ENCODE results near the gene GFOD2. TPM values are rescaled to one million over a fixed set of nuclear protein-coding genes. Genes with fewer than 3 reads are reported as not detected.
"Not testable (repeated sequence)": the region's sequence is repeated elsewhere in the genome, so short reads cannot be mapped to it uniquely, and the experiment has no call there.

The GFOD2 gene
- total and polyA plus RNA-seq, 2 experiments from 2014 or later = 11.4 to 17.5 TPM

DNA sequence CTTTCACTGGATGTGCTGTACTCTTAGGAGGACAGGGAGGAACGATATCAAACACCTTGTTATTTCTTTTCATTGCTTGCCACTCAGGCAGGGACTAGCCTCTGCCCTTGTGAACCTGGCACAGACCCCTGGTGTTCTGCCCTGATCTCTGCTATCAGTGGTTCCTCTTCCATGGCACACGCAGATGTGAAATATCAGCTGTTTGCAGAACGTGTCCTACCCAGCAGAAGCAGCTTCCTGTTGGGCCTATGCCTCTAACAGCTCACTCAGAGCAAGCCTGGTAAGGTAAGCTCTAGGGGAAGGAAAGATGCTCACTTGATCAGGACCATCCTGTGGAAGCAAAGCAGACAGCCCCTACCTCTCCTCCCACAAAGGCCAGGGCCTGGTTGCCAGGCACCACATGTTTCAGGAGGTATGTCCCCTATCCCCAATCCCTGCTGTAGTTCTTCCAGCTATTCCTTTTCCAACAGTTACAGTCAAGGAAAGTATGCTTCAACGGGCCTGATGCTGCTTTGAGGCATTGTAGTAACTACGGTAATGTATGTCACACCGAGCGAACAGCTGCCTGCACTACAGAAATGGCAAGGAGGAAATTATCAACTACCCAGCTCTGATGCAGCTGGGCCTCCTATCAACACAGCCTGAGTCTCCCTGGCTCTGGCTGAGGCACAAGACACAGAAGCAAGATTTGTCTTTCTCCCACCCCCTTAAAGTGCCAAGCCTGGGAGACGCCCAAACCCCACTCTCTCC, 41.3 kb upstream of the GFOD2 start:
- WGBS, 2 experiments (ENCODE audit: low coverage in 1 of 2, low lambda C conversion rate in 2 of 2, missing lambda C conversion rate in 2 of 2) = 80 to 85% methylated on average over 8 of the region's 8 CpGs
- Histone ChIP-seq H3K4me1 (ENCODE audit: insufficient read depth) (no peaks in the 10 kb centered on the region), H3K9me2 (ENCODE audit: insufficient read depth) (no peaks in the 10 kb centered on the region), H3F3A (ENCODE audit: insufficient read depth) (no peaks in the 10 kb centered on the region), H2AFZ (no peak overlapping the region), H3K4me3 (no peak overlapping the region), H3K36me3 (ENCODE audit: low read depth) (no peaks in the 10 kb centered on the region), H3K9me3 (ENCODE audit: low read depth) (no peaks in the 10 kb centered on the region), H3K27me3 (replicated peaks; ENCODE audit: insufficient read depth) (no peaks in the 10 kb centered on the region), H3K79me2 (ENCODE audit: insufficient read depth) (no peaks in the 10 kb centered on the region; the same call in 1 of the 2 replicates), H3K27ac (no peak overlapping the region), H3K9ac (no peak overlapping the region), H3K4me2 (ENCODE audit: unreplicated experiment) (no peak overlapping the region), H4K20me1 (ENCODE audit: insufficient read depth) (no peaks in the 10 kb centered on the region)
- in situ Hi-C loops (cut with MboI) = no loop called here
- TF ChIP-seq EZH2phosphoT487 (IDR thresholded peaks at IDR 0.05; ENCODE audit: insufficient read depth, low read depth) (no peak), EZH2 (IDR thresholded peaks at IDR 0.05; ENCODE audit: insufficient read depth, poor library complexity, severe bottlenecking) (no peak)
- no peak for DNase-seq

DNA sequence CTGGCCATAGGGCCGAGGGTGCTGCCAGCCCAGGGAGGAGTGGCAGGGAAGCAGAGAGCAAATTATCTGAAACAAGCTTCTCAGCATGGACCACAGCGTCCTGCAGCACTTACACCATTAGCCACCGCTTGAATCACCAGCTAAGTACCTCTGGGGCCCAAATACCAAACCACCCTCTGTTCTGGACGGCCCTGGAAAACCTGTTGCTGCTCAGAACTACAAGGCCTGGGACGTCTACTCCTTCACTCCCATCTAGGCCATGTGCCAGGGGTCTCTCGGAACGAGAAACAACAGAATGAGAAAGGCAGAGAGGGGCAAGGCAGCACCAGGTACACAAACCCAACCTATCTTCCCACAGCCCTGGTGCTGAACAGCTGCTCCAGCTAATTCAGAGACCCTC, 39.9 kb upstream of the GFOD2 start:
- no peaks in the 10 kb centered on the region for H4K20me1 ChIP-seq (ENCODE audit: insufficient read depth)
- no peak overlapping the region for H3K27ac ChIP-seq
- no peaks in the 10 kb centered on the region for H3K9me3 ChIP-seq (ENCODE audit: low read depth)
- H3K4me1 ChIP-seq (ENCODE audit: insufficient read depth) = no peaks in the 10 kb centered on the region
- WGBS, 2 experiments (ENCODE audit: low coverage in 1 of 2, low lambda C conversion rate in 2 of 2, missing lambda C conversion rate in 2 of 2) = 87 to 97% methylated on average over 6 to 7 of the region's 7 CpGs
- no peaks in the 10 kb centered on the region; the same call in 1 of the 2 replicates for H3K79me2 ChIP-seq (ENCODE audit: insufficient read depth)
- no peak overlapping the region for H2AFZ ChIP-seq
- no peak overlapping the region for H3K9ac ChIP-seq
- in situ Hi-C loops (cut with MboI) = no loop called here
- H3K4me3 ChIP-seq = no peak overlapping the region
- no peaks in the 10 kb centered on the region for H3K36me3 ChIP-seq (ENCODE audit: low read depth)
- H3K4me2 ChIP-seq (ENCODE audit: unreplicated experiment) = no peak overlapping the region
- H3K27me3 ChIP-seq (replicated peaks; ENCODE audit: insufficient read depth) = no peaks in the 10 kb centered on the region
- H3F3A ChIP-seq (ENCODE audit: insufficient read depth) = no peaks in the 10 kb centered on the region
- no peak for DNase-seq
- TF ChIP-seq EZH2phosphoT487 (IDR thresholded peaks at IDR 0.05; ENCODE audit: insufficient read depth, low read depth) (no peak), EZH2 (IDR thresholded peaks at IDR 0.05; ENCODE audit: insufficient read depth, poor library complexity, severe bottlenecking) (no peak)
- no peaks in the 10 kb centered on the region for H3K9me2 ChIP-seq (ENCODE audit: insufficient read depth)

DNA sequence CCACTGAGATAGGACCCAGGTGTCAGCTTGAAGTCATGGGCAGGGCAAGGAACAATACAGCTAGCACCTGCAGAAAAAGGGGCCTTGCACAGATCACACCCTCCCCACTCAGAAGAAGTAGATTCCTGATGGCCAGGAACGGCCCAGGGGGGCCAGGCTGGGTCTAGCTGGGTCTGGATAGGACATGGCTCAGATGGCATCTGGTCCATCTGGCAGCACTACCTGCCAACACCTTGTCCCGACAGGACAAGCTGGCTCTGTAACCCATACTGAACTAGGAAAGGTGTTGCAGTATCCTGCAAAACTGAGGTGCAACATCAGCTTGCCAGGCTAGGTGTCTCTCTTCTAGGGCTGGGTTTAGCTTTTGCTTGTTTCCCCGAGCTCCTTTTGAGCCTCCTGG, 38.9 kb upstream of the GFOD2 start:
- H3K79me2 ChIP-seq (ENCODE audit: insufficient read depth) = no peaks in the 10 kb centered on the region; the same call in 1 of the 2 replicates
- H3K4me2 ChIP-seq (ENCODE audit: unreplicated experiment) = no peak overlapping the region
- in situ Hi-C loops (cut with MboI) = no loop called here
- H4K20me1 ChIP-seq (ENCODE audit: insufficient read depth) = no peaks in the 10 kb centered on the region
- no peak overlapping the region for H3K27ac ChIP-seq
- H3K9ac ChIP-seq = no peak overlapping the region
- no peaks in the 10 kb centered on the region for H3F3A ChIP-seq (ENCODE audit: insufficient read depth)
- H2AFZ ChIP-seq = no peak overlapping the region
- no peaks in the 10 kb centered on the region for H3K27me3 ChIP-seq (replicated peaks; ENCODE audit: insufficient read depth)
- H3K9me3 ChIP-seq (ENCODE audit: low read depth) = no peaks in the 10 kb centered on the region
- no peaks in the 10 kb centered on the region for H3K9me2 ChIP-seq (ENCODE audit: insufficient read depth)
- H3K4me3 ChIP-seq = no peak overlapping the region
- no peak for DNase-seq
- no peaks in the 10 kb centered on the region for H3K36me3 ChIP-seq (ENCODE audit: low read depth)
- WGBS, 2 experiments (ENCODE audit: low coverage in 1 of 2, low lambda C conversion rate in 2 of 2, missing lambda C conversion rate in 2 of 2) = 91% methylated on average over 3 of the region's 3 CpGs
- H3K4me1 ChIP-seq (ENCODE audit: insufficient read depth) = no peaks in the 10 kb centered on the region
- TF ChIP-seq EZH2phosphoT487 (IDR thresholded peaks at IDR 0.05; ENCODE audit: insufficient read depth, low read depth) (no peak), EZH2 (IDR thresholded peaks at IDR 0.05; ENCODE audit: insufficient read depth, poor library complexity, severe bottlenecking) (no peak)

DNA sequence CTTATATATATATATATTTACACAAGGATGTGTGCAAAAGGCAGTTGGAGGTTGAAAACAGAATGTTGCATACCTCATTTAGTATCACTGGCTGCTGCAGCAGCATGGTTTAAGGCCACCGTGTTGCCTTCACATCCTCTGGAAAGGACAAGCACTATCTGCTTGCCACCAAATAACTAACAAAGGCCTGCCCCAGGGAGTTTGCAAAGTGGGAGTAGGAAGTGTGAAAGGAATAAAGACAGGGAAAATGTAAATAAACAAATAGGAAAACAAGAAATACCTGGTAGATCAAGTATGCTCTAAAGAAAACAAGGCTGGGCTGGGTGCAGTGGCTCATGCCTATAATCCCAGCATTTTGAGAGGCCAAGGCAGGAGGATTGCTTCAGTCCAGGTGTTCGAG, 33.5 kb upstream of the GFOD2 start:
- TF ChIP-seq EZH2phosphoT487 (IDR thresholded peaks at IDR 0.05; ENCODE audit: insufficient read depth, low read depth) = no peak
- TF ChIP-seq EZH2 (IDR thresholded peaks at IDR 0.05; ENCODE audit: insufficient read depth, poor library complexity, severe bottlenecking) = no peak
- 54 to 56% methylated on average over 2 of the region's 2 CpGs for WGBS, 2 experiments (ENCODE audit: low coverage in 1 of 2, low lambda C conversion rate in 2 of 2, missing lambda C conversion rate in 2 of 2)
- Histone ChIP-seq H3K79me2 (ENCODE audit: insufficient read depth) (no peaks in the 10 kb centered on the region), H3K4me3 (no peak overlapping the region), H3K27me3 (replicated peaks; ENCODE audit: insufficient read depth) (no peaks in the 10 kb centered on the region), H3K4me1 (ENCODE audit: insufficient read depth) (no peaks in the 10 kb centered on the region), H2AFZ (no peak overlapping the region), H3F3A (ENCODE audit: insufficient read depth) (no peaks in the 10 kb centered on the region), H4K20me1 (ENCODE audit: insufficient read depth) (no peaks in the 10 kb centered on the region), H3K9me2 (ENCODE audit: insufficient read depth) (no peaks in the 10 kb centered on the region), H3K9ac (no peak overlapping the region), H3K27ac (no peak overlapping the region), H3K4me2 (ENCODE audit: unreplicated experiment) (no peak overlapping the region), H3K36me3 (ENCODE audit: low read depth) (no peaks in the 10 kb centered on the region), H3K9me3 (ENCODE audit: low read depth) (no peaks in the 10 kb centered on the region)
- in situ Hi-C loops (cut with MboI) = no loop called here
- DNase-seq = no peak

DNA sequence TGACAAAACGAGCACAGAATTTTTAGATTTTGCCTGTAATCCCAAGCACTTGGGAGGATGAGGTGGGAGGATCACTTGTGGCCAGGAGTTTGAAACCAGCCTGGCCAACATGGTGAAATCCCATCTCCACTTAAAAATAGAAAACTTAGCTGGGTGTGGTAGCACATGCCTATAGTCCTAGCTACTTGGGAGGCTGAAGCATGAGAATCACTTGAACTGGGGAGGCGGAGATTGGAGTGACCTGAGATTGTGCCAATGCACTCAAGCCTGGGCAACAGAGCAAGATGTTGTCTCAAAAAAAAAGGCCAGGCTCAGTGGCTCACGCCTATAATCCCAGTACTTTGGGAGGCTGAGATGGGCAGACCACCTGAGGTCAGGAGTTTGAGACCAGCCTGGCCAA, 32.2 kb upstream of the GFOD2 start:
- H3K4me3 ChIP-seq; H3K27ac ChIP-seq; H3K27me3 ChIP-seq (replicated peaks; ENCODE audit: insufficient read depth); H3K4me1 ChIP-seq (ENCODE audit: insufficient read depth); H2AFZ ChIP-seq; H3K9me2 ChIP-seq (ENCODE audit: insufficient read depth); H3K79me2 ChIP-seq (ENCODE audit: insufficient read depth); H3K4me2 ChIP-seq (ENCODE audit: unreplicated experiment); H3K36me3 ChIP-seq (ENCODE audit: low read depth); H3K9ac ChIP-seq; H3K9me3 ChIP-seq (ENCODE audit: low read depth); H4K20me1 ChIP-seq (ENCODE audit: insufficient read depth); H3F3A ChIP-seq (ENCODE audit: insufficient read depth); in situ Hi-C loops (cut with MboI): not testable (repeated sequence)
- peak; percentile 4 for DNase-seq
- 88 to 89% methylated on average over 2 to 3 of the region's 3 CpGs for WGBS, 2 experiments (ENCODE audit: low coverage in 1 of 2, low lambda C conversion rate in 2 of 2, missing lambda C conversion rate in 2 of 2)
